HK-2 (cell line): ENCODE results near the gene CRY2.

Experiments used
- DNase-seq: peaks from one replicate; pipeline ENCODE4 v3.0.0-alpha.2; 2018; ENCODE audit not compliant: unreplicated experiment

The CRY2 gene

DNA sequence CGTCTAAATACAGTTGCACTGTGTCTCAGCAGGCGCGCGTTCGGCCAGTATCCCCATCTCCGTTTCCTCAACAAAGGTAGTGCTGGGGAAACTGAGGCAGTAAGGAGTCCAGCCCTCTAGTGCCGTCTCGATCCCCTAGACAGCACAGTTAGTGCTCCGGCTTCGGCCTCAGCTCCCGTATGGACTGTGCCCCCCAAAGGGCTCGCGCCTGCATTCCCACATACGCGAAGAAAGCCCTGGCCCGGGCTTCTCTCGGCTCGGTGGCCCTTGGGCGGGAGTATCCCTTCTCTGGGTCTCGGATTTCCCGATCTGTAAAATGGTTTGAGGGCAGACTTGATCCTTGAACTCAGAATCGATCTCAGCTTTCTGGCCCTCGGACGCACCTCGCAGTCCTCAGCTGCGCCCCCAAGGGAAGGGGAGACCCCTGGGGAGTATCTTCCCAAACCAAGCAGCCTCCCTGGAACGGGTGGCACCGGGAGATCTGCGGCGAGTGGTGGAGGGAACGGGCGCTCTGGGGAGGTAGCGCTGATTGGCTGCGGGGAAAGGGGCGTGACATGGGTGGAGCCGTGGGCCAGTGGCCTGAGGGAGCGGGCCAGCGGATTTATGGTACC lies 71.2 kb downstream of the CRY2 start:
- DNase-seq: peak; percentile 71

- DNase-seq: no peak
These were observed 71.8 kb downstream of the CRY2 start for GRCh38 chr11:45918962-45919675.

DNA sequence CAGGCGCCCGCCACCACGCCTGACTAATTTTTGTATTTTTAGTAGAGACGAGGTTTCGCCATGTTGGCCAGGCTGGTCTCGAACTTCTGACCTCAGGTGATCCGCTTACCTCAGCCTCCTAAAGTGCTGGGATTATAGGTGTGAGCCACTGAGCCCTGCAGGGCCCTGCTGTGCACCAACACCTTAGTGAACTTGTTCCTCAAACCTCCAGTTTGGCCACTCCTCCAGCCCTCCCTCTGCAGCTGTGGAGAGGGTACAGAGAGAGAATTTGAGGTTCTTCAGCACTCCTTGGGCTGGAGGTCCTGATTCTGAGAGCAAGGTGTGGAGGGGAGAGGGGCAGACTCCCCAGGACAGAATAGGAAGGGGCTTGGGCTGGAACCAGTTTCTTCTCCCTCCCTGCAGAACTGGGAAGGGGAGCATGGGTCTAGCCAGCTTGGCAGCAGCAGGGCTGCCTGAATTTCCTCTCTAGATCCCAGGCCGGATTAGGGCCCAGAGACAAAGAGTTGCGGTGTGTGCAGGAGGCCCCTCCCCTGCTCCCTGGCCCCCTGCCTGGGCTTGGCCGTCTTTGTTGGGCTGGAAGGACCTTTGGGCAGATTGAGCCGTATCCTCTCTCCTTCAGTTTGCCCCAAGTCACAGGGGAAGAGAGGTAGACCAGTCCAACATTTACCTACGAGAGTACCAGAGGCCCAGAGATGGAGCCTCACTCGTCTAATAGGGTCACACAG lies 72.7 kb downstream of the CRY2 start:
- DNase-seq: no peak

GRCh38 chr11:45920531-45921477 lies 73.5 kb downstream of the CRY2 start:
- DNase-seq: no peak

GRCh38 chr11:45921561-45922424 lies 74.5 kb downstream of the CRY2 start:
- DNase-seq: no peak

- DNase-seq: no peak
These were observed 75.3 kb downstream of the CRY2 start, which contains the start of gene LARGE2 for GRCh38 chr11:45922425-45923082. Gene LARGE2, plus strand, starts transcription at chr11:45922656. Its CDS starts 227 bp downstream, at chr11:45922883.

- no peak for DNase-seq
These were observed 77.0 kb downstream of the CRY2 start for GRCh38 chr11:45924036-45924915.

DNA sequence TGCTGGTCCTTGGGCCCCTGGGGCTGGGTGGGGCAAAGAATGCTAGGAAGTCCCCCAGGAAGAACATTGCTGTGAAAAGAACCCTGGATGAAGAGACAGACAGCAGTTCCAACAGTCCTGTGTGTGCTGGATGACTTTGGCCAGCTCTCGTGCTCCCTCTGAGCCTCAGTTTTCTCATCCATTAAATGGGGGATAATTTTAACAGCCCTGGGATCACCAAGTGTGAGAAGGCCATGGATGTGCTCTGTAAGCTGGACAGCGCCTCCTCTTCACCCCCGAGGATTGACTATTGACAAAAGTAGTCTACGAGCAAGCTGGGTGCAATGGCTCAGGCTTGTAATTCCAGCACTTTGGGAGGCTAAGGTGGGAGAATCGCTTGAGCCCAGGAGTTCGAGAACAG lies 77.7 kb downstream of the CRY2 start:
- DNase-seq: no peak

GRCh38 chr11:45925550-45925949 lies 78.3 kb downstream of the CRY2 start:
- no peak for DNase-seq

DNA sequence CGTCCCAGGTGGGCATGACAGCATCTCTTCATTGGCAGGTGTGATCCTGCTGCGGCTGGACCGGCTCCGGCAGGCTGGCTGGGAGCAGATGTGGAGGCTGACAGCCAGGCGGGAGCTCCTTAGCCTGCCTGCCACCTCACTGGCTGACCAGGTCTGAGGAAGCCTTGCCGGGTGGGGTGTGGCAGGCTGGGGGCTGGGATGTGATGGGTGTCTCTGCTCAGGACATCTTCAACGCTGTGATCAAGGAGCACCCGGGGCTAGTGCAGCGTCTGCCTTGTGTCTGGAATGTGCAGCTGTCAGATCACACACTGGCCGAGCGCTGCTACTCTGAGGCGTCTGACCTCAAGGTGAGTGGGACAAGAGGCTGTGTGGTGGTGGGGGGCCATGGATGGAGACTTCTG lies 78.7 kb downstream of the CRY2 start:
- no peak for DNase-seq

GRCh38 chr11:45926536-45927331 lies 79.5 kb downstream of the CRY2 start:
- DNase-seq: no peak

- DNase-seq: no peak
These were observed 80.0 kb downstream of the CRY2 start for GRCh38 chr11:45927332-45927683.

DNA sequence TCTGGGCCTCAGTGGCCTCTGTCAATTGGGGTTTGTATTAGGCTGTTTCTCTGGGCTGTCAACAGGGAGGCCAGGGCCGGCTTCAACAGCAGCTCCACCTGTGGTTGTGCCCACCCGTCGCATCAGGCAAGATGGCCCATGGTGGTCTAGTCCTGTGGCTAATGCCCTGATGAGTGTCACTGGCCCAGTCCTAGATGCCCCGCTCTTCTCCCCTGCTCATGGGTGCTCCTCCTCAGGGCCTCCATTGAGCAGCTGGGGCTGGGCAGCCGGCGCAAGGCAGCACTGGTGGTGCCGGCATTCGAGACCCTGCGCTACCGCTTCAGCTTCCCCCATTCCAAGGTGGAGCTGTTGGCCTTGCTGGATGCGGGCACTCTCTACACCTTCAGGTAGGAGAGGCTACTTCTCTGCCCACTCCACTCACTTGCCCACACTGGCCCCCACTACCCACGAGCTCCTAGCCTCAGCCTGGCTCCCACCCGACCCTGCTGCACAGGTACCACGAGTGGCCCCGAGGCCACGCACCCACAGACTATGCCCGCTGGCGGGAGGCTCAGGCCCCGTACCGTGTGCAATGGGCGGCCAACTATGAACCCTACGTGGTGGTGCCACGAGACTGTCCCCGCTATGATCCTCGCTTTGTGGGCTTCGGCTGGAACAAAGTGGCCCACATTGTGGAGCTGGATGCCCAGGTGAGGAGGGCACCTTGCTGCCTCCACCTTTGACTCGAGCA lies 80.6 kb downstream of the CRY2 start:
- DNase-seq: no peak

- DNase-seq: no peak
These were observed 81.4 kb downstream of the CRY2 start for GRCh38 chr11:45928535-45929215.

GRCh38 chr11:45929486-45930030 lies 82.3 kb downstream of the CRY2 start:
- DNase-seq: no peak

DNA sequence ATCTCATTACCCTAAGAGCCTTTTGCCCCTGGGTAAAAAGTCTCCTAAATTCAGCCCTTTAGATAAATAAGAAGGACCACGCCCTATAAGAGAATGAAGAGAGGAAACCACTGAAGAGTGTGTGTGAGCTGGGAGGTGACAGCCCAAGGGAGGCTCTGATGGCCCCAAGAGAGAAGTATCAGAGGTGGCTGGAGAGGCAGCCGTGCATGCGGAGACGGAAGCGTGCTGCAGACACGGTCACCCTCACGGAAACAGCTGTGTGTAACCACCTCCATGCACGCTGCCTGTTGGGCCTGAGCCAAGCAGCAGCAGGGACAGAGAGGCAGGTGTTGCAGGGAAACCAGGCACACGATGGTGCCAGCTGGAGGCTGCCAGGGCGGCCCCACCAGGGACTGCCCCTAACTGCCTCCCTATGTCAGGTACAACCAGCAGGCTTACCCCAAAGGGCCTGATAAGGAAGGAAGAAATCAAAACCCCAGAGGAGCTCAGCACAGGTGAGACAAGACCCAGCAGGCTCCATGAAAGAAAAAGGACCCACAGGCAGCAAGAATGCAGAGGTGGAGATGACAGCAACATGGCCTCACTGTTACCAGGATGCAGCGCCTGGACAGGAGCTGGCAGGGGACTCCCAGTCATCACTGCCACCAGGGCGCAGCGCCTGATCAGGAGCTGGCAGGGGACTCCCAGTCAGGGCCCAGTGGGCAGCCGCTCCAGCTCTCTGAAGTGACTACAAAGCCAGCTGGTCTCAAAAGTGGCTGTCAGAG lies 82.9 kb downstream of the CRY2 start:
- no peak for DNase-seq
